ENCODE results near the gene POU4F2.

Gene POU4F2

GRCh38 chr4:146638786-146639505 is at the start of gene POU4F2:
TSS of gene POU4F2 (plus strand) at chr4:146638893. CDS start at chr4:146639141, 248 bp downstream.
- DNase-seq (ENCODE audit: low read depth), result no peak

GRCh38 chr4:146590801-146591200 is 47.9 kb upstream of the POU4F2 start:
- DNase-seq (ENCODE audit: low read depth), result no peak

GRCh38 chr4:146592019-146592418 is 46.7 kb upstream of the POU4F2 start:
- no peak for DNase-seq (ENCODE audit: low read depth)

GRCh38 chr4:146632770-146633470 is 5.8 kb upstream of the POU4F2 start:
- DNase-seq (ENCODE audit: low read depth), result no peak

GRCh38 chr4:146633471-146633800 is 5.3 kb upstream of the POU4F2 start:
- DNase-seq (ENCODE audit: low read depth), result no peak

GRCh38 chr4:146634825-146635224 is 3.9 kb upstream of the POU4F2 start:
- no peak for DNase-seq (ENCODE audit: low read depth)

GRCh38 chr4:146637621-146638332 is 916 bp upstream of the POU4F2 start:
- DNase-seq (ENCODE audit: low read depth), result no peak

- no peak for DNase-seq (ENCODE audit: low read depth)
These were observed 334 bp upstream of the POU4F2 start for GRCh38 chr4:146638333-146638785.

GRCh38 chr4:146639506-146639932 is 826 bp downstream of the POU4F2 start:
- no peak for DNase-seq (ENCODE audit: low read depth)

- DNase-seq (ENCODE audit: low read depth), result no peak
These were observed 1.4 kb downstream of the POU4F2 start for GRCh38 chr4:146640021-146640464.

- DNase-seq (ENCODE audit: low read depth), result no peak
These were observed 1.9 kb downstream of the POU4F2 start for GRCh38 chr4:146640465-146641061.

- no peak for DNase-seq (ENCODE audit: low read depth)
These were observed 3.1 kb downstream of the POU4F2 start for GRCh38 chr4:146641762-146642161.

GRCh38 chr4:146643812-146644401 is 5.2 kb downstream of the POU4F2 start:
- no peak for DNase-seq (ENCODE audit: low read depth)

- no peak for DNase-seq (ENCODE audit: low read depth)
These were observed 7.2 kb downstream of the POU4F2 start for GRCh38 chr4:146645921-146646320.

- no peak for DNase-seq (ENCODE audit: low read depth)
These were observed 8.1 kb downstream of the POU4F2 start for GRCh38 chr4:146646593-146647325.

- no peak for DNase-seq (ENCODE audit: low read depth)
These were observed 9.1 kb downstream of the POU4F2 start for GRCh38 chr4:146647615-146648460.

- DNase-seq (ENCODE audit: low read depth), result no peak
These were observed 9.7 kb downstream of the POU4F2 start for GRCh38 chr4:146648461-146648783.

- DNase-seq (ENCODE audit: low read depth), result no peak
These were observed 10.5 kb downstream of the POU4F2 start for GRCh38 chr4:146649232-146649631.

- DNase-seq (ENCODE audit: low read depth), result no peak
These were observed 11.3 kb downstream of the POU4F2 start for GRCh38 chr4:146650034-146650433.

- DNase-seq (ENCODE audit: low read depth), result no peak
These were observed 16.2 kb downstream of the POU4F2 start for GRCh38 chr4:146654687-146655520.
